ENCODE results near the gene NOTCH3.

Gene NOTCH3

DNA sequence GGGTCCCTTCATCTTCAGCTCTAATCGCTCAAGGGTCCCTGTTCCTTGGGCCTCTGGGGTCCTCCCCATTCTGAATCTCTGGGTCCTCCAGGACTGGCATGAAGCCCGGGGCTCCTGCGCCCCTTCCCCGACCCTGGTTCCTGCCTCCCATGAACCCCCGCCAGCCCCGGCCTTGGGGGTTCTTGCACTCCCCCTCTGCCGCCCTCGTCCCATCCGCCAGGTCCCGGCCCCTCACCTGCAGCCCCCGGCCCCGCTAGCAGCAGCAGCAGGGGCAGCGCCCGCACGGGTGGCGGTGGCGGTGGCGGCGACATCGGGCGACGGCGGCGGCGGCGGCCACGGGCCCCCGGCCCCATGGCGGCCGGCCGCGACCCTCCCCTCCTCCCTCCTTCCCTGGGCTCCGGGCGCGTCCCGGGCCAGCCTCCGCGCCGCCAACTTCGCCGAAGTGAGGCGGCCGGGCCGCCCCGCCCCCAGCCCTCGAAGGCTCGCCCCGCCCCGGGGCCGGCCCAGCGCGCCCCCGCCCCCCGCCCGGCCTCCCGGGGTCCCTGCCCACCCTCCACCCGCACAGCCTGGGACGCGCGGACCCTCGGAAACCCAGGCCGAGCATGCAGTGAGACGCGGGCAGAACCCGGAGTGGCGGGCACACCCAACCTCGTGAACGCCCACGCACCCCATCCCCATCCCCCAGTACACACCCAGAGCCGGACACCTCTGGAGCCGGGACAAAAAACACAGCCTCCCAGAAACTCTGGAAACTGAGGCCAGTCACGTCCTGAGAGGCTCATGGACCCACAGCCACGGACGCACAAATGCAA lies at the start of gene NOTCH3:
NOTCH3 (minus strand) TSS at position 443 of the 812 bp plus-strand sequence; CDS start at position 353, 90 bp downstream.
- DNase-seq, result no peak

DNA sequence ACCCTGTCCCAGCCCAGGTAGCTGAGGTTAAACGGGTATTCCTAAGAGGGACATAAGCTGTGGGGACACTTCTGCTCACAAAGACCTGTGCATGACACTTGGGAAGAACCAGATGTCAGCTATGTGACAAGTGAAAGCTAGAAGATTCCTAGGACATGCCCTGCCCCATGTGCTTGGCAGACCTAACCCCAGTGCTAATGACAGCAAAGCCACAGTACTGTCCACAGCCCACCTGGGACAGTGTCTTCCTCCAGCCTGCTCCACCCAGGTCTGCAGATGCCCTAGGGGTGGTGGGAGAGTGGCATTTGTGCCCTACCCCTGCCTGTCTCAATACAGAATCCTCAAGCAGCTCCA lies 49.8 kb upstream of the NOTCH3 start:
- DNase-seq, result no peak

DNA sequence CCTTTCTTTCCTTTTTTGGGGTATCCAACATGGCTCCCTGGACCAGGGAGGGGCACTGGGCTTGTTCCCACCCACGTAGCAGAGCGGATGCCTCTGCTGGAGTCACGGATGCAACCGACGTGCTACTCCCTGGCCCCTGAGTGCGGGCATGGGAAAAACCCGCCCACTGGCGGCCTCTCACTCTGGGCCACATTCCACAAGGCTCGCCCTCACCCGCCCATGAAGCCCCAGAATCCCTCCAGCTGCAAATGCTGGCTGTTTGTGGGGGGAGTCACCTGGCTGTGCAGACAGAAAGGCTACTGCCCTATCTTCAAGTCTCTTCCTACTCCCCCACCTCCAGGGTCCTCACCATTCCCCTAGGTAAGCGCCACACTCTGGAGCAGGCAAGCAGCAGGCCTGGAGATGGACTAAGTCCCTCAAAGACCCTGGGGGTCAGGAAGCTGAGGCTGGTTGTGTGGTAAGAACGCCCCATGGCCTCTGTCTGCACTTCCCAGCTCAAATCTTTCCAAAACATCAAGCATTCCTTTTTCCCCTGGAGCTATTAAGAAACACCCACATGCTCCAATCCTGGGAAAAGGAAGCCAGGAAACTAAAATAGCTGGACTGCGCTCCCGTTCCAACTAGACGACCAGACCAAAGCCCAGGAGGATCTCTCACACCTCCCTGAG lies 49.3 kb upstream of the NOTCH3 start:
- DNase-seq, result no peak

DNA sequence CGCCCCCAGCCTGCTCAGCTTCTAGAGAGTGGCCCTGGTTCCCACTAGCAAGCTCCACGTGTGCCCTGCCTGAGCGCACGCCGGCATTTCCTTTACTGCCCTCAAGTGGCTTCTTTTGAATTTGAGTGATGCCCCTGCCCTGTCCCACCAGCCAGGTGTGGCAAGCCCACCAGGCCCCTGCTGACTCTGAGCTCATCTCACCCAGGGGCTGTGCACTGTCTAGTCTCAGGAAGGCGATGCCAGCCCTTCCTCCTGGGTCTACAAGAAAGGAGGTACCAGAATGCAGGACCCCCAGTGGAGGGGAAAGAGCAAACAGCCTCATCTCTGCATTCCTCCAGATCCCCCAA lies 48.7 kb upstream of the NOTCH3 start:
- no peak for DNase-seq

DNA sequence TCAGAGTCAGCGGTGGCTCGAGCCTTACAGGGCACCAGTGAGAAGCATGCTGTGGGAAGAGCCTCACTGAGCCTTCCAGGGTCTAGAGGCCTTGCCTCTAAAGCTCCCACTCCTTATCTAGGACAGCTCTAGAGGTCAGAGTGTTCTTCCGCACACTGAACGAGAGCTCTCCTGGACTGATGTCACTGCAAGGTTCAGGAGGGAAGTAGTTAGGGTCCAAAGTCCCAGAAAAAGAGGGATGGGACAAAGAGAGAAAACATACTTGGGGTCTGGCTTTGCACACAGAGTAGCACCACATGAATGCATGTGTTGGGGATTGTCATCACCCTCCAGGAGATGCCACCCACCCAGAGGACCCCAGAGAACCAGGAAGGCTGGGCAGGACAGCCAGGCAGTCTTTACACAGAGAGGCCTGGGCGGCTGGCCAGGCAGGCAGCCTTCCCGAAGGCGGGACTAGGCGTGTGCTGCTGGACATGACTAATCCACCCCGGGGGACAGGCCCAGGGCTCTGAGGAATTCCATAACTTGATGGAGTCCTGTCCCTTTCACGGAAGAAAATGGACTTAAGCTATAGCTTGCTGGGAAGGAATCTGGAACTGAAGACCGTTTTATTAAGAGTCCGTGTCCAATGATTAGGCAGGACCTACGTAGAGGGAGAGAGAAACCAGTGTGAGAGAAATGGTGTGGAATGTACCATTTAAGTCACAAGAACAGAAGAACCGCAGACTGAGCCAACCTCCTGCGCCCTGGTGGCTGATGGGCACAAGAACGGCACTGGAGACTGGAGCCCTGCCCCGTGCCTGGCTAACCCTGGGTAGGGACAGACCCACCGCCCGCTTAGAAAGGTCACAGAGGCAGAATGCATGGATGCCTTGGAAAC lies 48.1 kb upstream of the NOTCH3 start:
- DNase-seq, result no peak

DNA sequence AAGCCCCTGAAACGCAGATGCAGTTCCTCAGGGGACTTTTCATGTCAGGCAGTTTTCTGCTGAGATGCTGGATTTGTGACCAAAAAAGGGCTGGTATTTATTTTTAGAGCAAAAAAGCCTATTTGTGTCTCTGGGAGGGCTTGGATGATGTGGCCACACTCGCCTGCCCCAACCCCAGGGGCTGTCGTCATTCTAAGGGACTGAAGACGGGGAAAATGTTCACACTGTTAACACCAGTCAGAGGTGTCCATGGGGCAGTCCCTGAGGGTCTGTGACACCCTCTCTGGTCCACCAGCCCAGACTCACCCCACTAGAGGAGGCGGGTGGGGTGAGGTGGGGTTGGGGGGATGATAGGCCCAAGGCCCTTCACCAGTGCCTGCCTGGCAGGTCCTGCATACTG lies 47.3 kb upstream of the NOTCH3 start:
- no peak for DNase-seq

DNA sequence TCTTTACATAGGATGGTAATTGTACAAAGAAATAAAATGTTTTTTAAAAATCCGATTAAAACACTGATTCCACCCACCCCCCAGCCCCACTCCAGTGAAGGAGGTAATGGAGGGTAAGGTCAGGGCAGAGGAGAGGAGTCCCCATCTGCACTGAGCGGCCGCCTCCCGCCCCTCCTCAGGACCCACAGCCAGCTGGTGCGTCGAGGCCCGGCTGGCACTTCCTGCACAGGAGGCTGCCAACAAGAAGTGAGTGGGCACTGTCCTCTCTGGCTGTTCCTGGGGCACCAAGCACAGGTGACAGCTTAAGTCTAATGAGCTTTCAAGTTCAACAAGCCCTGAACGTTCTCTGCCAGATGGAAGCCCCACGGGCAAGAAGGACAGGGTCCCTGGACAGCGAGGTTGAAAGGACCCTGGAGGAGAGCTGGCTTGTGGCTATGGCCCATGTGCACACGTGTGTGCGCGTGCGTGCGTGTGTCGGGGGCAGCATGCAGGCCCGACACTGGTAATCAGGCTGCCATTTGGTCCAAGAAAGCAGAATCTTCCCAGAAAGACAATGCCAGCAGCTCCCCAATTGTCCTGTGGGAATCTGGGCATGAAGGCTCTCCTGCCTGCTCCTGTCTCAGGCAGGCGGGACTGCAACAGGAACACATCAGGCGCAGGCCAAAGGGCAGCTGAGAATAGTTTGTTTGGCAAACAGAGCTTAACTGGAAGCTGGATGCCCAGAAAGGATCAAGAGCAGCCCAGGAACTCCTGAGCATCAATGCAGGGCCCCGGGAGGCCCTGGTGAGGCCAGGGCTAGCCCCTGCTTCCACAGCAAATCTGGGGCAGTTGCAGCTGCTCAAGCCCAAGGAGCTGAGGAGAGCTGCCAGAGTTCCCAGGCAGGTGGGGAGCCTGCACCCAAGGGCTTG lies 46.6 kb upstream of the NOTCH3 start:
- no peak for DNase-seq

DNA sequence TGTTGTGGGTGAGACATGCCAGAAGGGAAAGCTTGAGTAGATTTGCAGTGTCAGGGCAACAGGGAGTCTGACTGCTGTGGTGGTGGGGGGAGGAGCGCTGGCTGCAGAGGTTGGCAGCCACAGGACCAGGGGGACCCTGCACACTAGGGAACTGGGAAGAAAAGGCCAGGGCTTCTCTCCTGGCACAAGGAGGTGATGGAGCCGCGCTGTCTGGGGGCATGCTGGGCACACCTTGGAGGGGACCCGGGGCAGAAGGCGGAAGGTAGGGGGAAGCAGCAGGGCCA lies 45.3 kb upstream of the NOTCH3 start:
- no peak for DNase-seq

DNA sequence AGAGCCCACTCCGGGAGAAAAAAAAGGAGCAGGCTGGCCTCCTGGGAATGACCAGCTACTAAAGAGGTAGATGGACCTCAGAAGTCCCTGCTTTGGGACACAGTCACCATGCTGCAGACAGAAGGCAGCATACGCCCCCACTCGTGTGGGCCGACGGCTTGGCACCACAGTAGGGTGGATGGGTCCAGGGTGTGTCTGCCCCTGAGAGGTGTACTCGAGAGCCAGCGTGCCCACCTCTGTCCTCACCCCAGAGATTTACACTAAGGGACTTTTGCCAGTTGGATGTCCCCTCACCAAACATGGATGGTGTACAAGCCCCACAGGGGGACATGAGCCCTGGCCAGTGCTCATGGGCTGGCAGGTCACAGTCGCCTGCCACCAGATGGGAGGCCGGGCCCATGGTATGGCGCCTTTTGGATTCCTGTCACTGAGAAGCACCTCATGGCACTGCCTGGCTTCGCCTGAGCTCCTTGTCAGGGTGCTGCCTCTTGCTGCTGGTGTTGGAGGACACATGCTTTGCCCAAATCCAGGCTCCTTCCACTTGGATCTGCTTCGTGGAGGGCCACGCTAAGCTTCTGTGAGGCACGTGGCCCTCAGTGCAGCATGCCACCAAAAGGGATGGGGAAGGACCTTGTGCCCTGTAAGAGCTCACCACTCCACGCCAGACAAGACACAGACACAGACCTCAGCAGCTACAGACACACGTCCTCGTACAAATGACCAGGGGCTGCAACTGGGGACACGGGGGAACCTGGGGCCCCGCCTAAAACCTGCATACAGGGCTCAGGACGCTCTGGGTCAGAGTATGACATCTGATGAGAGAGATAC lies 44.8 kb upstream of the NOTCH3 start:
- no peak for DNase-seq

DNA sequence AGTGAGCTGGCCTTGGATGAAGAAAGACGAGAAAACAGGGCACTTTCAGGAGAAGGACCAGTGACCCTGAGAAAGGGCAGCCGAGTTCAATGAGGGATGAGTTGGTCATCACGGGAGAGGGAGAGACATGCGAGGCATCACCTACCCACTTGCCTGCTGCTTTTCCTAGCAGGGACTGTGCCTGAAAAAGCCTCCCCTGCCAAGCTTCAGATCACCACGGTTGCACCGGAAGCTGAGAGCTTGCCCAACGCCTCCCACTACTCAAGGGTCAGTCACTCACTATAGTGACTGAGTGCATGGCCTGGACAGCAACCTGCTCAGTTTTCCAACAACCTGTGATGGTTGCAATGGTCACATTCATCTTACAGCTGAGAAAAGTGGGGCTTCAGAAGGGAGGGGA lies 44.0 kb upstream of the NOTCH3 start:
- no peak for DNase-seq

DNA sequence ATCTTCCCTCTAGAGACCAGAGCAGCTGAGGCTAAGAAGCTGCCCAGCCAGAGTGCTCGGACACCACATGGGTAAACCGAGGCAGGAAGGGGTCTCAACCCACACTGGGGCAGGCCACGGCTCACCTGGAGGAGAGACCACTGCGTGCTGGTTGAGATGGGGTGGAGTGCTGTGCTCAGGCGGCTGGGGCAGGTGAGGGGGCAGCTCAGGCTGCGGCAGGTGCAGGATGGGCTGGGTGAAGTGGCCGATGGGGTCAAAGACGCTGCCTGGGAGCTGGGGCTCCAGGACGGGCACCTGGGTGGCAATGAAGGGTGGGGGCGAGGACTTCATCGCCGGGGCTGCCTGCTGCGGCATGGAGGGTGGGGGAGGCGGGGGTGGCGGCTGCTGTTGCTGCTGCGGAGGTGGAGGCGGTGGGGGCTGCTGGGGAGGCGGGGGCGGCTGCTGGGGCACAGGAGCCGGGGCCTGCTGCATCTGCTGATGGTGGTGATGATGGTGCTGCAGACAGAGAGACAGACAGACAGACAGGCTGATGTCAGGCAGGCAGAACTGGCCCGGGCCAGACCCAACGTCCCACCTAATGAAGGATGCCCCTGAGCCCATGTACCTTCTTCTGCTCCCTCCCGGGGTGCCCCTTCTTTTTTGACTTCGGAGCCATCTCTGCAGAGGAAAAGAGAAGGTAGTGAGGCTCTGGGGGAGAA lies 43.5 kb upstream of the NOTCH3 start:
- no peak for DNase-seq

DNA sequence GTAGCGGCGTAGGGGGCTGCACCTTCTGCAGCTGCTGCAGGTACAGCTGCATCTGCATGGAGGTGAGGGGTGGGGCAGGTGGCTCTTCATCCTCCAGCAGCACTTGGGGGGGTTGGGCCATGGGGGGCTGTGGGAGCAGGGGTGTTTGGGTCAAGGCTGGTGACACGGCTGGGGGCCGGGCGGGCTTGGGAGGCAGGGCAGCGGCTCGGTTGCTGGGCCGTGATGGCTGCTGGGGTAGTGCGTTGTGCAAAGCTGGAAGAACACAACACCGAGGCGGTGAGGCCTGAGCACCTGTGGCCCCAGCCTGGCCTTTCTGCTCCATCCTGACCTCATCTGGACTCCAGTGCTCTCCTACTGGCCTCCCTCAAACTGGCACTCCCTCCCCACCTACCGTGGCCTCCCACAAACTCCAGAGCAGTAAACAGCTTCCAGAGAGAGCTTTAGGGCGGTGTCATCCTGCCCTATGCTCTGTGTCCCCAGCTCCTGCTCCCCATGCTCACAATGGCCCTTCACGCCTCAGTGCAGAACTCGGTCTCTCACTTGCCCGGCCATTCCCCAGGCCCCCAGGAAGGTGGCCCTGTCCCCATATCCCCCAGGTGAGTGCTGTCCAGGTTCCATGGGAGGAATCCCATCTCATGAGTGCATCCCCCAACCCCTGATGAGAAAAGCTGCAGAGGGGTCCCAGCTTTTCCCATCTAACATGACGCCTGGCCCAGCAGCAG lies 42.6 kb upstream of the NOTCH3 start:
- no peak for DNase-seq

DNA sequence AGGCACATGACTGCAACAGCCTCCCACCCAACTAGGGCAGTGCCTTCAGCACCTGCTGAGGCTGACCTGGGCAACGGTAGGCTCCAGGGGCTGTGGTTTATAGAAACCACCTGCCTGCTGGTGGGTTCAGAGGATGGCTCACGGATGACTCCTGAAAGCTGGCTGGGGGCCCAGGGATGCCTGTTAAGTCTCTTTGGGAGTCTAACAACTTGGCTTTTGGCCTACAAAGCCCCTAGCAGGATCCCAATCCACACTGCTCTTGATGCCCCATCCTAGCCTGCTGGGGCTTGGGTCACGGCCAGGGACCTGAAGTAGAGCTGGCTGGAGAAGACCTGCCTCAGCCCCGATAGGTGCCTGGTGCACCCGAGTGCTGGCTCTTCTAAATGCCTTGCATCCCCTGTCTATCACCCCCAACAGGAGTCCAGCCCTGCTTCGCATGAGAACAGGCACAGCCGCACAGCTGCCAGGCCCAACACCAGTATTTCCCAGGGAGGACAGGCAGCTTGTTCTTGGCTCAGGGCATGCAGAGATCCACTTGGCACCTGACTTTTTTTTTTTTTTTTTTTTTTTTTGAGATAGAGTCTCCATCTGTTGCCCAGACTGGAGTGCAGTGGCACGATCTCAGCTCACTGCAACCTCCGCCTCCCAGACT lies 40.6 kb upstream of the NOTCH3 start:
- no peak for DNase-seq

DNA sequence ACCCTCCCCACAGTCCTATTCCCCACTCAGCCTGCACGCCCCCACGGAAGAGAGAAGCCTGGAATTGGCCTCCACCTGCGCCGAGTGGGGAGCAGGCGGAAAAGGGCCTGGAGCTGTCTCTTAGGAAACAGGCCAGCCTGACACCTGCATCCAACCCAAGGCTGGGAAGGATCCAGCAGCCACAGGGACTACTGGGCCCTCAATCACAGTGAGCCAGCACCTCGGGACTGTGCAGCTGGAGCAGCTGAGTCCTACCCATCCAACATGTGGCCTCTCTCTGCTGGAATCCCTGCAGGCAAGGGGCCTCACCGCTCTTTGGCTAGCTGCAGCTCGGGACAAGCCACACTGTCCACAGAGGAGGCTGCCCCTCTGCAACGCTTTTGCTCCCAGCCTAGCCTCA lies 39.7 kb upstream of the NOTCH3 start:
- no peak for DNase-seq

DNA sequence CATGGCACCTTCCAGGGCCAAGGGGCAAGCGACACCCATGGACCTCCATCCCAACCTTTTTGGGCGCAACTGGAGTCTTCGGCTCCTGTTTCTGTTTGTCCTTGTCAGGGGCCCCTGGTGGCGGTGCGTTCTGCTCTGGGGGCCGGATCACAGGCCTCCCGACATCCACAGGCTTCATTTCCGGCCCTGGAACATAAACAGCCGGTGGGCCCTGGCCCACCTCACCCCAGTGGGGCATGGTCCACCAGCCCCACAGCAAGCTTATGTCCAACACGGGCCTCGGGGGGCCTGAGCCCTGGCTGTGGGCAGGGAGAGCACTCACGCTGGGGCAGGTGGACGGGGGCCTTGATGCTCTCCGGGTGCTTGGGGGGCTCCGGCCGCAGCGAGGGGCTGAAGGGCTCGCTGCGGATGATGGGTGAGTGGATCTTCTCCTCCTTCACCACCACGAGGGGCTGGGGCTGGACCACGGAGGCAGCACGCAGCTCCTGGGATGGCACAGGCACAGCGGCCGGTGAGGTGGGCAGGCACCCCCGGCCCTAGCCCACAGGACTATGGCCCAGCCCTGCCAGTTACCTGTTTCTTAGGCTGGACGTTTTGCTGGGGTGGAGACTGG lies 38.6 kb upstream of the NOTCH3 start:
- DNase-seq, result no peak

DNA sequence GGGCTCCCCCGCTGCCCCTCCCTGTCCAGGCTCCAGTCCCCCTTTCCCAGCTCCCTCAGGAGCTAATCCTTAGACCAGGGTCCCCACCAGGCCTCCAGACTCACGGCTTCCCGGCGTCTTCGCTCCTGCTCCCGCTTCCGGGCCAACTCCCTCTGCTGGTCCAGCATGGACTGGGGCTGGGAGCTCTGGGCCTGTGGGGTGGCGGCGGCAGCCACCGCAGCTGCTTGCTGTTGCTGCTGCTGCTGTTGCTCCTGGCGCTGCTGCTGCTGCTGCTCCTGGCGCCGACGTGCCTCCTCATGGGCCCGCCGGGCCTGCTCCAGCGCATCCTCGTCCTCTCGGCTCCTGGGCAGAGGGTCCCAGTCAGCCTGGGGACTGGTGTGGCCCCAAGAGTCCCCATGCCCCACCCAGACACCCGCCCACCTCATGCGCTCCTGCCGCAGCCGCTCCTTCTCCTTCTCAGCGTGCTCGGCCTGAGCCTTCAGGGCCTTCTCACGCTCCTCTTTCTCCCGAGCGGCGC lies 37.9 kb upstream of the NOTCH3 start:
- DNase-seq, result no peak

DNA sequence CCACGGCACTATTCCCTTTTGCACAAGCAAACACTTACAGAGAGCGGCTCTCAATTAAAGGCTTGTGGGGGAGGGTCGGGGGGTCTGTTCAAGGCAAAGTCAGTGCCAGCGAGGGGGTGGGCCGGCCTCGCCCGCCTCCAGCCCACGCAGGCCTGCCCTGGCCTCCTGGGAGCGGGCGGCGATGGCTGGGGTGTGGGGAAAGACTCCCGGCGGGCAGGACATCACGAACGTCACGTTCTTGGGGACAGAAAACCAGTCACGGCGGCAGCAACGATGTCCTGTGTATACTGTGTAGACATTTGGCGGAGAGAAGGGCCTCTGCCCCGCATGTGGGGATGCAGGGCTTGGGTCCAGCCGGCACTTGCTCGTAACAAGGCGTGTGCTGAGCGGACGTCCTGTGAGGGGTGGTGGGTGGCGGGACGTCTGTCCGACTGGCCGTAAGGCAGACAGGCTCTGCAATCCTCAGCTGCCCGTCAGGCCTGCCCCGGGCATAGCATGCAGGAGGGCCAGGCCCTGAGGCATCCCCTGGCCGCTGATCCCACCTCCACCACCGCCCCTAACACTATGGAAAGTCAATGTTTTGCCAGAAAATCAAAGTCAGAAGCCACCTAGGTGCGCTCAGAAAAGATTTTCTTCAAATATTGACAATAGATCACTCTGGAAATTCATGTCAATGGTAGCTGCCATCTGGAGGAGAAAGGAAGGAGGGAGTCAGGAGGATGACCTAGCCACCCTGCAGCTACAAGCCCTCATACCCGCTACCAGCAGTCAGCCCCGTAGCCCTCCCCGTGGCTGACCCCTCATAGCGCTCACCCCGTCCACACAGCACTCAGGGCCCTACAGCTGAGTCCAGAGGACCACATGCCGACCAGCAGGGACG lies 37.2 kb upstream of the NOTCH3 start:
- no peak for DNase-seq

DNA sequence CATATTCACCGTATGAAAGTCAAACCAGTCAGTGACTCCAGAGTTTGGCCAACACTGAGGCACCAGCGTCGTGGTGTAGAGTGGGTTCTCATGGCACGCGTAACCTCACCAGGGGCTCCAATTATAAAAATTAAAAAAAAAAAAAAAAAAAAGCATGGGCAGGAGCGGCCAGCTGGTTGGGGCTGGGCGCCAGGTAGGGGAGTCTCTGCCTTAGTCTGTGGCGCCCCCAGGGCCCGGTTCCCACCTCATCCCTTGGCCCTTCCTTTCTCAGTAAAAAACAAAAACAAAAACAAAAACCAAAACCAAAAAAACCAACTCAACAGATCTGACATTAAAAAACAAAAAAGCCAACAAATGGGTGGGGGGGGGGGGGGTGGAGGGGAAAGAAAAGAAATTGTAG lies 36.1 kb upstream of the NOTCH3 start:
- no peak for DNase-seq

All from CD4-positive, alpha-beta T cell treated with Interleukin-17A for 1 hour (primary cell).